ENCODE measurements around the gene FZD1. TPM values are rescaled to one million over a fixed set of nuclear protein-coding genes. Genes with fewer than 3 reads are reported as not detected.

The FZD1 gene
- total and polyA plus RNA-seq, 2 experiments from 2014 or later: 0.34 to 1.4 TPM

GRCh38 chr7:91302794-91303193 is 38.6 kb downstream of the FZD1 start:
- H3K9me2 ChIP-seq (ENCODE audit: insufficient read depth): peaks cover 8% of the 10 kb centered on the region; the same call in 1 of the 2 replicates
- H3K4me3 ChIP-seq: no peak overlapping the region
- H3K4me1 Mint-ChIP-seq: peaks cover 10% of the 10 kb centered on the region; the same call in 2 of the 3 replicates
- no peak overlapping the region for H3K27ac ChIP-seq (ENCODE audit: low read depth)
- H3K4me1 ChIP-seq (ENCODE audit: insufficient read depth): peaks cover 12% of the 10 kb centered on the region
- no peak; the same call in 2 of the 3 replicates for ATAC-seq
- no peak overlapping the region for H2AFZ ChIP-seq
- H3K27me3 ChIP-seq (ENCODE audit: insufficient read depth): no peaks in the 10 kb centered on the region
- no peaks in the 10 kb centered on the region for H3K36me3 Mint-ChIP-seq (ENCODE audit: low read depth)
- H4K20me1 ChIP-seq (replicated peaks; ENCODE audit: insufficient read depth): no peaks in the 10 kb centered on the region
- no peaks in the 10 kb centered on the region for H3K79me2 ChIP-seq (replicated peaks; ENCODE audit: insufficient read depth)
- no peak overlapping the region for H3K4me2 ChIP-seq
- DNase-seq (ENCODE audit: low spot score): no peak
- H3K9me3 Mint-ChIP-seq: no peaks in the 10 kb centered on the region
- no peak overlapping the region for H3K4me3 Mint-ChIP-seq
- TF ChIP-seq ZNF462 (CRISPR knock-in tag; IDR thresholded peaks at IDR 0.05): no peak
- no peak for TF ChIP-seq JUNB (IDR thresholded peaks at IDR 0.05; ENCODE audit: unreplicated experiment)
- TF ChIP-seq ZNF331 (CRISPR knock-in tag; IDR thresholded peaks at IDR 0.05; ENCODE audit: low read depth): no peak
- no peak for TF ChIP-seq ETS1 (IDR thresholded peaks at IDR 0.05)
- TF ChIP-seq EZH2 (IDR thresholded peaks at IDR 0.05; ENCODE audit: low read depth, unreplicated experiment): no peak
- no peak for TF ChIP-seq ZNF114 (CRISPR knock-in tag; IDR thresholded peaks at IDR 0.05)
- TF ChIP-seq NANOG (IDR thresholded peaks at IDR 0.05; ENCODE audit: borderline replicate concordance): no peak
- no peak for TF ChIP-seq CTCF (conservative IDR thresholded peaks at IDR 0.05; ENCODE audit: low read depth in 2 of 2)
- TF ChIP-seq REST (IDR thresholded peaks at IDR 0.05; ENCODE audit: unreplicated experiment): no peak
- no peak overlapping the region for H3K27ac Mint-ChIP-seq
- H3F3A ChIP-seq (replicated peaks; ENCODE audit: low read depth): no peaks in the 10 kb centered on the region
- no peaks in the 10 kb centered on the region for H3K36me3 ChIP-seq (ENCODE audit: insufficient read depth)
- H3K27me3 Mint-ChIP-seq (ENCODE audit: insufficient read depth, low read depth, poor library complexity): no peaks in the 10 kb centered on the region
